GM21717 (cell line): ENCODE measurements around the gene NOX5.

Experiments used
- ATAC-seq: cut with Tn5 transposase; IDR thresholded peaks from one replicate; pipeline ENCODE4 v1.9.1; 2021; ENCODE audit warnings: mild to moderate bottlenecking, moderate library complexity; ENCODE audit not compliant: unreplicated experiment

The NOX5 gene

GRCh38 chr15:69017978-69018377, 3.5 kb downstream of the NOX5 start:
- ATAC-seq, result no peak

GRCh38 chr15:69018951-69019350, 4.5 kb downstream of the NOX5 start:
- no peak for ATAC-seq

GRCh38 chr15:69021895-69022294, 7.4 kb downstream of the NOX5 start:
- ATAC-seq, result no peak

GRCh38 chr15:69025320-69025719, 10.8 kb downstream of the NOX5 start:
- no peak for ATAC-seq

GRCh38 chr15:69026355-69026754, 11.9 kb downstream of the NOX5 start:
- no peak for ATAC-seq

GRCh38 chr15:69027976-69028518, 13.6 kb downstream of the NOX5 start:
- no peak for ATAC-seq

- ATAC-seq, result no peak
Observed at GRCh38 chr15:69031013-69032001, 16.8 kb downstream of the NOX5 start.

GRCh38 chr15:69032031-69032430, 17.5 kb downstream of the NOX5 start:
- no peak for ATAC-seq

- ATAC-seq, result no peak
Observed at GRCh38 chr15:69032703-69033373, 18.3 kb downstream of the NOX5 start.

- ATAC-seq, result no peak
Observed at GRCh38 chr15:69034352-69034751, 19.9 kb downstream of the NOX5 start.

- no peak for ATAC-seq
Observed at GRCh38 chr15:69035205-69035917, 20.9 kb downstream of the NOX5 start.

GRCh38 chr15:69035918-69036258, 21.4 kb downstream of the NOX5 start:
- no peak for ATAC-seq

- no peak for ATAC-seq
Observed at GRCh38 chr15:69036826-69037225, 22.3 kb downstream of the NOX5 start.

- no peak for ATAC-seq
Observed at GRCh38 chr15:69037482-69037881, 23.0 kb downstream of the NOX5 start.

- ATAC-seq, result no peak
Observed at GRCh38 chr15:69037977-69038376, 23.5 kb downstream of the NOX5 start.

GRCh38 chr15:69038508-69038907, 24.0 kb downstream of the NOX5 start:
- no peak for ATAC-seq

- ATAC-seq, result no peak
Observed at GRCh38 chr15:69039516-69040225, 25.2 kb downstream of the NOX5 start.

- no peak for ATAC-seq
Observed at GRCh38 chr15:69042531-69042930, 28.0 kb downstream of the NOX5 start.

- no peak for ATAC-seq
Observed at GRCh38 chr15:69045802-69046201, 31.3 kb downstream of the NOX5 start.

- no peak for ATAC-seq
Observed at GRCh38 chr15:69046781-69047180, 32.3 kb downstream of the NOX5 start.

GRCh38 chr15:69049976-69050375, 35.5 kb downstream of the NOX5 start:
- ATAC-seq, result no peak
